IPS-NIHi11 (cell line): Measurements from ENCODE around the gene ANO5.
A peak's percentile ranks its signal among the peaks of the same experiment; 100 is the strongest.
"Not testable (repeated sequence)": the region's sequence is repeated elsewhere in the genome, so short reads cannot be mapped to it uniquely, and the experiment has no call there.

ENCODE experiments used
- DNase-seq: peaks from one replicate; pipeline ENCODE4 v3.0.0; 2012; ENCODE audit warnings: mixed read lengths, low spot score

The ANO5 gene

GRCh38 chr11:22197139-22198005, 4.5 kb downstream of the ANO5 start:
- DNase-seq = no peak

DNA sequence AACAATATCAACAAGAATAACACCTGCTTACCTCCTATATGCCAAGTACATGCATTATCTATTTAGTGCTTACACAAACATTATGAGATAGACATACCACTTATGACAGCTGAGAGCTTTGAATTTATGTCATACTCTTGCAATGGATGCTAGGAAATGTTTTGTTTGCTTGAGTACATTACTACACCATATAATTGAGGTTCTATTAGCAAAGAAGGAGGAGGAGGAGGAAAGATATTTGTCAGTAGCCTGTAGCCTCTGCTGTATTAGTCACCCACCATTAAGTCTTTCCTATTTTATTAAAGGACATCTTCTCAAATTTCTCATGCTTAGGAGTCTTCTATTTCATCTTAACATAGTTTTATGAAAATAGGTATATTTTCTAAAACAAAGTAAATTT, 6.4 kb downstream of the ANO5 start:
- DNase-seq = no peak

DNA sequence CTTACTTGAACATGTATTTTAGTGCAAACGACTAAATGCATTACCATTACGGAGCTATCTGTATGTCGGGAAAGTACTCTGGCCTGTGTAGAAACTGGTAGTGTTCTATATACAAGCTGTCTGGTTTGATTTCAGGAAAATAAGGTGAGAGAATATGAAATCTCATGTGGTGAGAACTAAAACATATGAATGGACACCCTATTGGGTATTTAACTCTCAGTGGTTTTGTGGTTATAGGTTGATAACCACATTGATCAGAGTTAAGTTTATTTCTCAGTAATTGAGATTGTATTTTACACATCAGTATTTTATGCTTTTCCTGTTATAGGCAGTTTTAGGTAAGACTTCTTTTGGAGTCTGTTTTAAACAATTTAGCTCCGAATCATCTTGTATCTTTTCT, 10.4 kb downstream of the ANO5 start:
- no peak for DNase-seq

DNA sequence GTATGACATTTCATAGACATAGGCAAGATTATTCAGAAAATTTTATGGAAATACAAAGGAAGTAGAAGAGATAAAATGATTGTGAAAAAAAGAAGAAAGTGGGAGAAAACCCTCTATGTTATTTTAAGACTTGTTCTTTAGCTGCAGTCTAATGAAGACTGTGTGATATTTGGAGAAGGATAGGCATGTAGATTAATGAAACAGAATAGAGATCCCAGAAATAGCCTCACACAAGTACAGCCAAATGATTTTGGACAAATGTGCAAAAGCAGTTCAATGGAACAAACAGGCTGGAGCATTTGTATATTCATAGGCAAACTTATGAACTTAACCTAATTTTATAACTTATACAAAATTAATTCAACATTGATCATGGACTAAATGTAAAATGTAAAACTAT, 14.3 kb downstream of the ANO5 start:
- DNase-seq = no peak

DNA sequence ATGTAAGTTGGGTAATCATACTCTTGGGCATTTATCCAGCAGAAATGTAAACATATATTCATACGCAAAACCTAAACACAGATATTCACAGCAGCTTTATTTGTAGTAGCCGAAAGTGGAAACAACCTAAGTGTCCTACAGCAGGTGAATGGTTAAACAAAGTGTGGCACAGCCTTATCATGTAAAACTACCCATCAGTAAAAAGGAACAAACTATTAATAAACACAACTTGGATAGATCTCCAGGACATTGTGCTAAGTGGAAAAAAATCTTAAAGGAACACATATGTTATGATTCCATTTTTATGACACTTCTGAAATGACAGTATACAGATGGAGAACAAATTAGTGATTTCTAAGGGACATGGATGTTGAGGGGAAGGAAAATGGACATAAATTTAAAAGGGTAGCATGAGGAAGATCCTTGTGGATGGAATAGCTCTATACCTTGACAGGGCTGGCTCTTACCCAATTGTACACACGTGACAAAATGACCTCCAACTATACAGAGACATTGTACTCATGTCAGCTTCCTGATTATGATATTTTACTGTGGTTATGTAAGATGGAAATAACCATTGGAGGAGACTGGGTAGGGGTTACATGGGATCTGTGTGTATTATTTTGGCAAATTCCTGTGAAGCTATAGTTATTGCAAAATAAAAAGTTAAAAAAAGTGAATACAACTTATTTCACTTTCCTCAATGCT, 15.4 kb downstream of the ANO5 start:
- no peak for DNase-seq

- no peak for DNase-seq
Measured at GRCh38 chr11:22216940-22217339, 24.1 kb downstream of the ANO5 start.

DNA sequence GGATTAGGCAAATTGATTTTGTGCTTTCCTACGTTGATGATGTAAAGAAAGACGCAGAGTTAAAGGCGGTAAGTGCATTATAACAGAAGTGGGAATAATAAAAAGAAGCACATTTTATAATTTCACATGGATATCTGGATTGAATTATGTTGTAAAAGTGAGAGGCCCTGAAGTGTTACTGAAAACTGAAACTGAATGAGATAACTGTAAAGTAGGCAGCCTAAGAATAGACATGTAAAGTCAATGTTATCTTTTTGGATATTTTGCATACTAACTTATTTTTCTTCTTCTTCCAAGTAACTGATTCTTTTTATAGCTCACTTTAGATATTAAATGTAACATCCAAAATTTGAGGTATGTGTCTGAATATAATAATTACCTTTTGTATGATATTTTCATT, 28.3 kb downstream of the ANO5 start:
- DNase-seq = no peak

DNA sequence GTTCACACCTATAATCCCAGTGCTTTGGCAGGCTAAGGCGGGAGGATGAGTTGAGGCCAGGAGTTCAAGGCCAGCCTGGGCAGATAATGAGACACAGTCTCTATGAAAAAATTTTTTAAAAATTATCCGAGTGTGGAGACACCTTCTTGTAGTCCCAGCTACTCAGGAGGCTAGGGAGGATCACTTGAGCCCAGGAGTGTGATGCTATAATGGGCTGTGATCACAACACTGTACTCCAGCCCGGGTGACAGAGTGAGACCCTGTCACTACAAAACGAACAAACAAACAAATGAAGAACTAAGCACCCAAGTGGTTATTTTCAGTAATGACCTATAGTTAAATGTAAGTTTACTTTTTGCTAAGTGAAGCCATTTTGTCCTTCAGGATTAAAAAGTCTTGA, 32.3 kb downstream of the ANO5 start:
- DNase-seq = no peak

DNA sequence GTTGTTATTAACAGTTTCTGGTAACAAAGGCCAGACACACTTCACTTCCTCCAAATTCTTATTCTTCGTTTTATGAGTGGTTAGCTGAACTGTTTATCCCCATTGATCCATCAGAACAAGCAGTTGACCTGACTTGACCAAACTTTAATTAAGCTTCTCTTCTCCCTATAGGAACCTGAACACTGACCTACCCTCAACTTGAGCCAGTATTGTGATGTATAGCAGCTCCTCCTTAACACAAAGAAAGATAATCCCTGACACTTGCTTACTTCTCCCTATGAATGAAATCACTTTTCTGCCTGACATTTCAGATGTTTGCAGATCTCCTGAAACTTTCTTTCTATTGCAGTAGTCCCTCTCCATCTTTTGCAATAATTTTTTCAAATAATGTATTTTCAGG, 41.9 kb downstream of the ANO5 start:
- peak; percentile 30 for DNase-seq

DNA sequence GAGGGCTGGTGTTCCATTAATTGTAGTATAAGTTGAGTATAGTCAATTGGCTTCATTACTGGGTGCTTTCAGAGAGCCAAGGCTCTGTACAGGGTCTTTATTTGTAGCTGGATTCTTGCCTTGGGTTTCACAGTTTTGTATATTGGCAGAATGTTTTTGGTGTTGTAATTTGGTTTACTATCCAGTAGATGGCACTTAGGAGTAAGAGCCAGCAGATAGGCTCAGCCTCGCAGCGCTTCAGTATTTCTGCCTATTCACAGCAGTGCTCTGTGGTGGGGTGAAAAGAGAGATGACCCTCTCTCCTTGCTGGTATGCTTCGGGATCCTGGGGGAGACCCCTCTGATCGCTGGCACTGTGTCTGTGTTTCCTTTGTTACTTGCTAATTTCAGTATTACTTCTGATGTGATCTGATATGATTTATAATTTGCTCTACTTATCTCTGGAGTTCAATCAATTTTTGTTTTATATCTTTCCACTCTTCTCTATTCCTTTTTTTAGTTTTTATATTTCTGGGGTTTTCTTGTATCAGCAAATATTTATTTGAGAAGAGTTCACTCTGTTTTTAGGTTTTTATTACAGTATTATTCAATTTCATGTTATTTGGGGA, 52.2 kb downstream of the ANO5 start:
- peak; percentile 60 for DNase-seq

- DNase-seq = no peak
Measured at GRCh38 chr11:22246992-22247391, 54.1 kb downstream of the ANO5 start.

GRCh38 chr11:22249871-22250270, 57.0 kb downstream of the ANO5 start:
- DNase-seq = no peak

DNA sequence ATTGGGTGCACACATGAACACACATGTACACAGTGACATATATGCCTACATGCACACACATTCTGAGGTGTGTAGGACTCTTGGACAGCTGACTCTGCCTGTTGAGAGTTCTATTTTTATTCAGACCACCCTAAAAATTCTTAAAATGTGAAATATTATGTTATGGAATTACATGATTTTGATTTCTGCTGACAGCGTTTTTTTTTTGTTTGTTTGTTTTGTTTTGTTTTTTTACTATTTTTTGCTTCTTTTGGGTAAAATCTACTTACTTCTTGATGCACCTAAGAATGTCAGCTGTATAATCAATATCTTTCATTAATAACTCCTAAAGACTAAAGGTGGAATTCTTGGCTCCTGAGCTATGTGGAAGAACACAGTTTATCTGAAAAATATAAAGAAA, 64.0 kb downstream of the ANO5 start:
- no peak for DNase-seq

- no peak for DNase-seq
Measured at GRCh38 chr11:22263613-22264012, 70.7 kb downstream of the ANO5 start.

- DNase-seq = not testable (repeated sequence)
Measured at GRCh38 chr11:22268983-22269624, 76.2 kb downstream of the ANO5 start.

DNA sequence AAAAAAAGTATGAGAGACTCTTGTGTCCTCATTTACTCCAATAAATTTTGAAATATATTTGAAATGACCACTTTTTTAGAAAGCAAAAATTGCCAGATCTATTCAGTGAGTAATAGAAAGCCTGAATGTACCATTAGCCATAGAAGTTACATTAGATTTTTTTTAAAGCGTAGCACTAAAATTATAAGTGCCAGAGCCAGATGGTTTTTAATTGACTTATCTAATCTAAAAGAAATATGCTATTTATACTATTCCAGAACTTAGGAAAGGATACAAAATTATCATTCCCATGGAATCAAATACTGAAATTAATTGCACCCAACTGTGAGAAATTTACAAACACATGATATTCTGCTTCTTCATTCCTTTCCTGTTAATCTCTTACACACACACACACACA, 80.9 kb downstream of the ANO5 start:
- DNase-seq = no peak

DNA sequence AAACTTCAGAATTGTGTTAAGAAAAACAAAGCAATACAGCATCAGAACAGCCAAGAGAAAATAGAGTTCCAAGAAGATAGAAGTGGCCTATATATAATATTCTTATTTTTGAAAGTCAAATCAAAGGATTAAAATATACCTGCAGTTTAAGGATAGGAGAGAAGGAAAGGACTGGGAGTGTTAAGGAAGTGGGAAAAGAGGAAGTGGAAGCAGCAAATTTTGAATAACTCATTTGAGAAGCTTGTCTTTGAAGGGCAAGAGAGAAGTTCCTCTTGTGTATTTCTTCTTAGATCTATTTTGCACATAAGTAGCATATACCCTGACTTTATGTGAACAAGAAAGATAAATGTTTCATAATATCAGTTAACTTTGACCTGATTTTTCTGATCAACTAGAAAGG, 82.7 kb downstream of the ANO5 start:
- DNase-seq = no peak

- DNase-seq = no peak
Measured at GRCh38 chr11:22276535-22276934, 83.7 kb downstream of the ANO5 start.

- DNase-seq = not testable (repeated sequence)
Measured at GRCh38 chr11:22284991-22285390, 92.1 kb downstream of the ANO5 start.

GRCh38 chr11:22302368-22302767, 109.5 kb downstream of the ANO5 start:
- DNase-seq = no peak

DNA sequence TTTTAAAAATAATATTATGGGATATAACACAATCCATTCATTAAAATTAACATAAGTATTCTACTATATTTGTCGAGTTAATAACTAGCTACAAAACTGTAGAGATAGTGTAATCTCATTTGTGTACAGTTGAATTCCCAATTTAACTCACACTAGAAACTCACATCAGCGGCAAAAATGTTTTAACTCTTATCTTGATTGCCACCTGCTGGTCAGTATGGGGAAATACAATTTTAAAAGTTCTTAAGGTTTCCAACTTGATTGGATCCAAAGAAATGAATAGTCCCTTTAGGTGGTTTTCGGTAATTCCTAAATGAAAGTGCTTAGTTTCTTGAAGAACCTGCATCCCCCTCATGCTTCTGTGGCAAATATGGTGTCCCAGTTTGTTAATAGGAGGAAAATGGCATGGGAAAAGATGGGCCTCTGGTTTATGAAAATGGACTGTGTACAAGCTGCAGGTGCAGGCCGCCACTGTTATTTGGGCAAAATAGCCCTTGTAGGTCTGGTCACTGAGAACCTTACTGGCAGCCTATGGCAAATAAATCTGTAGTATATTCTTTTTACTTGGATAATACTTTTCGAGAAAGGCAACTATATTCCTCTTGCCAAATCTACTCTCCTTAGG, 111.6 kb downstream of the ANO5 start:
- peak; percentile 7 for DNase-seq

- DNase-seq = no peak
Measured at GRCh38 chr11:22317656-22318055, 124.8 kb downstream of the ANO5 start.
